ENCODE data around the gene NCOR2. TPM values are rescaled to one million over a fixed set of nuclear protein-coding genes. Genes with fewer than 3 reads are reported as not detected.

NCOR2 gene
- total and polyA plus RNA-seq, 10 of the 15 experiments (the other 5 are each of a cell fraction or from before 2014, with no cell fraction given) = 0.43 to 179 (median 14.9) TPM

- Histone ChIP-seq H3K79me2 (ENCODE audit: control insufficient read depth, insufficient read depth, low read length) (peaks cover 34% of the 10 kb centered on the region), H3K9ac (ENCODE audit: control insufficient read depth, insufficient read depth, low read length) (no peak overlapping the region), H3K4me2 (ENCODE audit: control insufficient read depth, insufficient read depth) (no peak overlapping the region), H3K27me3 (replicated peaks in 1 of 2; ENCODE audit: control insufficient read depth in 2 of 2, insufficient read depth in 2 of 2, low read length in 1 of 2) (no peaks in the 10 kb centered on the region), H3K36me3 (ENCODE audit: control insufficient read depth in 2 of 2, insufficient read depth in 2 of 2, low read length in 1 of 2) (peaks cover 9 to 14% of the 10 kb centered on the region in 2 experiments; a peak in 3 of 4 replicates), H3K4me1 (ENCODE audit: control insufficient read depth, insufficient read depth, low read length) (no peaks in the 10 kb centered on the region), H3K27ac (ENCODE audit: control insufficient read depth, insufficient read depth) (no peak overlapping the region), H3K4me3 (no peak overlapping the region), H2AFZ (ENCODE audit: control insufficient read depth, low read depth, low read length) (no peak overlapping the region), H4K20me1 (ENCODE audit: control insufficient read depth, insufficient read depth) (peaks cover 7% of the 10 kb centered on the region), H3K9me3 (replicated peaks; ENCODE audit: control insufficient read depth, insufficient read depth, low read length) (no peaks in the 10 kb centered on the region)
- POLR2A ChIA-PET = no interaction called here
- in situ Hi-C loops (cut with MboI) = no loop called here
- DNase-seq (ENCODE audit: low read depth, low spot score) = no peak
- no peak for TF ChIP-seq KLF5 (IDR thresholded peaks at IDR 0.05; ENCODE audit: partially characterized antibody)
- no peak for TF ChIP-seq SREBF2 (IDR thresholded peaks at IDR 0.05; ENCODE audit: low read length)
- TF ChIP-seq ESRRA (IDR thresholded peaks at IDR 0.05; ENCODE audit: low read length) = no peak
- no peak for TF ChIP-seq ETV6 (conservative IDR thresholded peaks at IDR 0.05 in 1 of 2, IDR thresholded peaks at IDR 0.05 in 1 of 2; ENCODE audit: borderline replicate concordance in 1 of 2, low read depth in 1 of 2)
- no peak for TF ChIP-seq PBX3 (IDR thresholded peaks at IDR 0.05; ENCODE audit: insufficient replicate concordance, low read depth, low read length)
- TF ChIP-seq CTCF (IDR thresholded peaks at IDR 0.05 in 2 of 3, conservative IDR thresholded peaks at IDR 0.05 in 1 of 3; ENCODE audit: control insufficient read depth in 2 of 3, extremely low read depth in 1 of 3, insufficient read depth in 1 of 3, low read depth in 3 of 3, low read length in 3 of 3) = no peak
- no peak for ATAC-seq
- FAIRE-seq = no peak
- RAD21 ChIA-PET (ENCODE audit: unreplicated experiment) = no interaction called here
- SMC1A ChIA-PET (ENCODE audit: uncharacterized antibody, unreplicated experiment) = no interaction called here
- intact Hi-C loops (cut with micrococcal nuclease; ENCODE audit: unreplicated experiment) = no loop called here
- BruUV-seq (replicated peaks) = no TSS peak
- WGBS (ENCODE audit: insufficient coverage, insufficient replicate concordance, low lambda C conversion rate, missing lambda C conversion rate) = 91% methylated on average over 10 of the region's 11 CpGs
- CTCF ChIA-PET = no interaction called here
These were observed 35.5 kb downstream of the NCOR2 start for GRCh38 chr12:124531906-124532305.
